Mesenchymal stem cell (in vitro differentiated cells and primary cell): ENCODE measurements around the gene THAP11. TPM values are rescaled to one million over a fixed set of nuclear protein-coding genes. Genes with fewer than 3 reads are reported as not detected.

Experiments used
- DNase-seq: peaks from one replicate; pipeline ENCODE4 v3.0.0-alpha.2; 2013
- H2AFZ ChIP-seq: one replicate; pipeline ENCODE4 v1.6.1; 2013; ENCODE audit warnings: low read depth, mild to moderate bottlenecking, control low read depth, inconsistent platforms, low read length, moderate library complexity
- H2AK5ac ChIP-seq: 2 replicates; pipeline ENCODE4 v1.6.1; 2013; ENCODE audit warnings: low read length, moderate library complexity, mild to moderate bottlenecking, inconsistent platforms; ENCODE audit not compliant: severe bottlenecking
- H2BK120ac ChIP-seq: one replicate; pipeline ENCODE4 v1.6.1; 2013; ENCODE audit warnings: low read depth, mild to moderate bottlenecking, inconsistent platforms, low read length, moderate library complexity
- H2BK12ac ChIP-seq, 2 experiments: one replicate each; pipeline ENCODE4 v1.6.1; 2013; ENCODE audit warnings: inconsistent platforms in 2 of 2, low read length in 2 of 2, mild to moderate bottlenecking in 2 of 2, moderate library complexity in 2 of 2, control low read depth in 1 of 2
- H2BK15ac ChIP-seq: one replicate; pipeline ENCODE4 v1.6.1; 2013; ENCODE audit warnings: mild to moderate bottlenecking, low read depth, inconsistent platforms; ENCODE audit not compliant: poor library complexity, severe bottlenecking
- H2BK5ac ChIP-seq: 2 replicates; pipeline ENCODE4 v1.6.1; 2013; ENCODE audit warnings: low read depth, mild to moderate bottlenecking, low read length, control low read depth, inconsistent platforms; ENCODE audit not compliant: poor library complexity, severe bottlenecking
- H3K14ac ChIP-seq, 2 experiments: one replicate each; pipeline ENCODE4 v1.6.1; 2013; ENCODE audit warnings: inconsistent platforms in 2 of 2, low read length in 2 of 2, control low read depth in 1 of 2, mild to moderate bottlenecking in 1 of 2, moderate library complexity in 1 of 2
- H3K18ac ChIP-seq, 2 experiments: one replicate each; pipeline ENCODE4 v1.6.1; 2013; ENCODE audit warnings: inconsistent platforms in 2 of 2, low read length in 2 of 2, control low read depth in 1 of 2, low read depth in 1 of 2, mild to moderate bottlenecking in 1 of 2
- H3K23ac ChIP-seq, 2 experiments: one replicate each; pipeline ENCODE4 v1.6.1; 2013; ENCODE audit warnings: inconsistent platforms in 2 of 2, low read length in 2 of 2, mild to moderate bottlenecking in 2 of 2, moderate library complexity in 2 of 2, control low read depth in 1 of 2
- H3K27ac ChIP-seq: 2 replicates; pipeline ENCODE4 v1.5.1; 2013; ENCODE audit warnings: mild to moderate bottlenecking, moderate library complexity, low read length, control low read depth, inconsistent platforms; ENCODE audit not compliant: poor library complexity, severe bottlenecking
- H3K27me3 ChIP-seq, 2 experiments: 2 replicates each; pipeline versions ENCODE4 v1.6.1 to v1.7.0; 2013; ENCODE audit warnings: low read length in 2 of 2, mild to moderate bottlenecking in 2 of 2, moderate library complexity in 2 of 2, control low read depth in 1 of 2, inconsistent platforms in 1 of 2; ENCODE audit not compliant: control insufficient read depth in 1 of 2, insufficient read depth in 1 of 2
- H3K36me3 ChIP-seq, 2 experiments: 2 replicates each; pipeline versions ENCODE4 v1.6.1 to v1.7.0; 2013; ENCODE audit warnings: low read length in 2 of 2, control low read depth in 1 of 2, inconsistent platforms in 1 of 2, low read depth in 1 of 2, mild to moderate bottlenecking in 1 of 2; ENCODE audit not compliant: insufficient read depth in 2 of 2, control insufficient read depth in 1 of 2
- H3K4ac ChIP-seq, 2 experiments: one replicate each; pipeline ENCODE4 v1.6.1; 2013; ENCODE audit warnings: inconsistent platforms in 2 of 2, low read length in 2 of 2, mild to moderate bottlenecking in 2 of 2, moderate library complexity in 2 of 2, control low read depth in 1 of 2, low read depth in 1 of 2
- H3K4me1 ChIP-seq: 2 replicates; pipeline ENCODE4 v1.6.1; 2013; ENCODE audit warnings: low read depth, low read length, control low read depth; ENCODE audit not compliant: control insufficient read depth, insufficient read depth
- H3K4me2 ChIP-seq: 2 replicates; pipeline ENCODE4 v1.6.1; 2013; ENCODE audit warnings: low read length, mild to moderate bottlenecking, inconsistent platforms; ENCODE audit not compliant: poor library complexity, severe bottlenecking
- H3K4me3 ChIP-seq, 2 experiments: 2 replicates each; pipeline versions ENCODE4 v1.5.1 to v1.7.0; 2013; ENCODE audit warnings: low read length in 2 of 2, mild to moderate bottlenecking in 2 of 2, control low read depth in 1 of 2, low read depth in 1 of 2; ENCODE audit not compliant: insufficient read depth in 1 of 2
- H3K79me1 ChIP-seq: replicated peaks from 2 replicates; pipeline ENCODE4 v1.6.1; 2013; ENCODE audit warnings: mild to moderate bottlenecking, control low read depth, low read length, inconsistent platforms; ENCODE audit not compliant: poor library complexity, severe bottlenecking
- H3K9ac ChIP-seq: 2 replicates; pipeline ENCODE4 v1.7.0; 2013; ENCODE audit warnings: mild to moderate bottlenecking, low read length, moderate library complexity
- H3K9me3 ChIP-seq: 2 replicates; pipeline ENCODE4 v1.7.0; 2013; ENCODE audit warnings: mild to moderate bottlenecking, low read length; ENCODE audit not compliant: control insufficient read depth
- H4K8ac ChIP-seq: one replicate; pipeline ENCODE4 v1.6.1; 2013; ENCODE audit warnings: inconsistent platforms, mild to moderate bottlenecking, low read length, moderate library complexity
- H4K91ac ChIP-seq: one replicate; pipeline ENCODE4 v1.6.1; 2013; ENCODE audit warnings: mild to moderate bottlenecking, low read length, inconsistent platforms
- WGBS: methylation state at CpG from one replicate; pipeline ENCODE4 v1.1.7; 2013; ENCODE audit warnings: mixed read lengths; 5-methylcytosine and 5-hydroxymethylcytosine counted together
- polyA plus RNA-seq, 2 experiments: library from polyadenylated mRNA; stranded (reverse); fragments of 200-250 nt; gene quantifications; one replicate each; pipeline ENCODE4 v1.2.3, GENCODE V29; 2013

Gene THAP11
- 18.6 TPM for polyA plus RNA-seq (2013, experiment 1 of 2)
- polyA plus RNA-seq (2013, experiment 2 of 2), result 17.6 TPM

- H3K23ac ChIP-seq, result peak within 1 kb of the TSS; percentile 43 to 74
- H3K9ac ChIP-seq, result peak within 1 kb of the TSS; percentile 98
- peaks cover 19% of the 10 kb centered on the region for H3K4me1 ChIP-seq
- peak within 1 kb of the TSS; percentile 99 for H3K27ac ChIP-seq
- H4K91ac ChIP-seq, result peak within 1 kb of the TSS; percentile 98
- peak within 1 kb of the TSS in 1 of 2 experiments; percentile 96 for H3K14ac ChIP-seq
- H3K4me2 ChIP-seq, result peak within 1 kb of the TSS; percentile 70
- H3K79me1 ChIP-seq, result peaks cover 5% of the 10 kb centered on the region
- H3K4me3 ChIP-seq, result peak within 1 kb of the TSS; percentile 89 to 92
- no peak within 1 kb of the TSS for H2AK5ac ChIP-seq
- H3K27me3 ChIP-seq, result no peaks in the 10 kb centered on the region
- peak; percentile 95 for DNase-seq
- H2BK12ac ChIP-seq, result peak within 1 kb of the TSS; percentile 84 to 96
- under 1% methylated on average over 82 of the region's 83 CpGs for WGBS
- peak within 1 kb of the TSS; percentile 99 for H2BK15ac ChIP-seq
- peak within 1 kb of the TSS; percentile 92 for H2AFZ ChIP-seq
- peak within 1 kb of the TSS; percentile 97 for H2BK5ac ChIP-seq
- peaks cover 4 to 9% of the 10 kb centered on the region in 2 experiments for H3K36me3 ChIP-seq
- no peaks in the 10 kb centered on the region for H3K9me3 ChIP-seq
- peak within 1 kb of the TSS; percentile 98 for H2BK120ac ChIP-seq
- peak within 1 kb of the TSS; percentile 97 to 100 for H3K18ac ChIP-seq
- peak within 1 kb of the TSS; percentile 99 for H4K8ac ChIP-seq
- peak within 1 kb of the TSS; percentile 92 to 96 for H3K4ac ChIP-seq
These were observed at the start of gene THAP11 for GRCh38 chr16:67841816-67842508. THAP11 (plus strand) TSS chr16:67842320; CDS start chr16:67842555, 235 bp downstream.

- no peak overlapping the region for H3K9ac ChIP-seq
These were observed 45.9 kb upstream of the THAP11 start for GRCh38 chr16:67796099-67796718.

GRCh38 chr16:67800338-67800926 is 41.7 kb upstream of the THAP11 start:
- Histone ChIP-seq H2BK15ac (no peak overlapping the region), H3K27ac (no peak overlapping the region), H3K4me3 (no peak overlapping the region), H4K91ac (peak overlapping the region; percentile 47), H3K4me2 (no peak overlapping the region), H2BK12ac (no peak overlapping the region), H3K79me1 (peaks cover 31% of the 10 kb centered on the region), H2AFZ (no peak overlapping the region), H3K18ac (no peak overlapping the region), H4K8ac (peak overlapping the region; percentile 31), H2BK5ac (no peak overlapping the region), H3K9me3 (no peaks in the 10 kb centered on the region), H3K23ac (peak overlapping the region in 1 of 2 experiments; percentile 31), H3K14ac (no peak overlapping the region), H3K4ac (no peak overlapping the region), H2BK120ac (no peak overlapping the region), H2AK5ac (no peak overlapping the region), H3K4me1 (peaks cover 5% of the 10 kb centered on the region), H3K36me3 (peaks cover 30% of the 10 kb centered on the region in 2 experiments), H3K9ac (peak overlapping the region; percentile 58), H3K27me3 (no peaks in the 10 kb centered on the region)
- peak; percentile 6 for DNase-seq
- WGBS, result 94% methylated on average over 7 of the region's 7 CpGs

More at GRCh38 chr16:67796099-67796718, 45.9 kb upstream of the THAP11 start:
- Histone ChIP-seq H2BK5ac (no peak overlapping the region), H2BK12ac (no peak overlapping the region), H3K4me1 (peaks cover 1% of the 10 kb centered on the region), H4K91ac (no peak overlapping the region), H3K79me1 (peaks cover 38% of the 10 kb centered on the region), H2AK5ac (no peak overlapping the region), H3K36me3 (peaks cover 6 to 14% of the 10 kb centered on the region in 2 experiments), H3K14ac (no peak overlapping the region), H2BK15ac (no peak overlapping the region), H3K4ac (no peak overlapping the region), H3K18ac (no peak overlapping the region), H3K4me2 (no peak overlapping the region), H3K27ac (no peak overlapping the region), H4K8ac (no peak overlapping the region), H2AFZ (no peak overlapping the region), H3K4me3 (no peak overlapping the region), H3K9me3 (no peaks in the 10 kb centered on the region), H2BK120ac (no peak overlapping the region), H3K23ac (no peak overlapping the region), H3K27me3 (no peaks in the 10 kb centered on the region)
- no peak for DNase-seq
- no CpG with 5 or more reads among the region's 5 CpGs for WGBS

DNA sequence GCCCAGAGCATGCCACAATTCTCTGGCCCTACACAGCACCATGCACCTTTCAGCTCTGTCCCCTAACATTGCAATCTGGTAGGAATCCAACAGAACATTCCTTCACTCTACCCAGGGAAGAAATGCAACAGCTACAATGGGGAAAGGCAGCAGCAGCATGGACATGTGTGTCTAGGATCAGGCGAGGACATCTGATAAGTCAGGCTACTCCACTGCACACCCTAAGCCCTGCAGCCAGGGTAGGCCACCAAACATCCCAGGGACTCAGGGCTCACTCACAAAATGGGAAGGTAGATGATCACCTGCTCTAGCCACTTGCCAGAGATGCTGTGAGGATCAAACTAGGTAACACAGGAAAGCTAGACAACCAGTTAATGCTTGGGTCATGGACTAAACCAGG is 40.9 kb upstream of the THAP11 start:
- Histone ChIP-seq H4K91ac (no peak overlapping the region), H3K18ac (no peak overlapping the region), H3K4me3 (no peak overlapping the region), H4K8ac (no peak overlapping the region), H2BK15ac (no peak overlapping the region), H3K36me3 (peaks cover 30% of the 10 kb centered on the region in 2 experiments), H2BK12ac (no peak overlapping the region), H3K4me2 (no peak overlapping the region), H2AK5ac (no peak overlapping the region), H3K4me1 (peaks cover 10% of the 10 kb centered on the region), H2AFZ (no peak overlapping the region), H3K9ac (no peak overlapping the region), H3K4ac (no peak overlapping the region), H3K27me3 (no peaks in the 10 kb centered on the region), H2BK5ac (no peak overlapping the region), H3K27ac (no peak overlapping the region), H3K14ac (no peak overlapping the region), H2BK120ac (no peak overlapping the region), H3K23ac (no peak overlapping the region), H3K79me1 (peaks cover 33% of the 10 kb centered on the region), H3K9me3 (no peaks in the 10 kb centered on the region)
- 89% methylated on average over 1 of the region's 1 CpG for WGBS
- no peak for DNase-seq
